Ishikawa (cell line): ENCODE results near the gene RBMS1.

Experiments
- CEBPB ChIP-seq: IDR thresholded peaks from 2 replicates; pipeline ENCODE4 v1.6.1; 2012
- CREB1 ChIP-seq: IDR thresholded peaks from 2 replicates; pipeline ENCODE4 v1.6.1; 2012; ENCODE audit warnings: low read depth
- EGR1 ChIP-seq: IDR thresholded peaks from 2 replicates; pipeline ENCODE4 v1.6.1; 2012
- EP300 ChIP-seq: IDR thresholded peaks from 2 replicates; pipeline ENCODE4 v1.6.1; 2012; ENCODE audit warnings: borderline replicate concordance
- FOXM1 ChIP-seq: IDR thresholded peaks from 2 replicates; pipeline ENCODE4 v1.6.1; 2012; ENCODE audit warnings: low read depth, borderline replicate concordance
- MAX ChIP-seq: IDR thresholded peaks from 2 replicates; pipeline ENCODE4 v1.6.1; 2012
- NFIC ChIP-seq: IDR thresholded peaks from 2 replicates; pipeline ENCODE4 v1.6.1; 2012
- RAD21 ChIP-seq: IDR thresholded peaks from 2 replicates; pipeline ENCODE4 v1.6.1; 2012; ENCODE audit warnings: low read depth
- TAF1 ChIP-seq: IDR thresholded peaks from 2 replicates; pipeline ENCODE4 v1.6.1; 2012; ENCODE audit warnings: low read depth, mild to moderate bottlenecking
- TCF12 ChIP-seq: IDR thresholded peaks from 2 replicates; pipeline ENCODE4 v1.6.1; 2012; ENCODE audit warnings: low read depth
- USF1 ChIP-seq: IDR thresholded peaks from 2 replicates; pipeline ENCODE4 v1.6.1; 2012
- YY1 ChIP-seq: IDR thresholded peaks from 2 replicates; pipeline ENCODE4 v1.6.1; 2012; ENCODE audit warnings: low read depth
- ZBTB7A ChIP-seq: IDR thresholded peaks from 2 replicates; pipeline ENCODE4 v1.6.1; 2012; ENCODE audit warnings: low read depth
- TF ChIP-seq, protein P1 (sequence below): IDR thresholded peaks from 2 replicates; pipeline ENCODE4 v1.6.1; 2012; ENCODE audit warnings: low read depth, mild to moderate bottlenecking

- TF ChIP-seq EP300 = no peak
- TF ChIP-seq RAD21 = no peak
- no peak for TF ChIP-seq MAX
- TF ChIP-seq YY1 = no peak
- TF ChIP-seq, protein P1, sequence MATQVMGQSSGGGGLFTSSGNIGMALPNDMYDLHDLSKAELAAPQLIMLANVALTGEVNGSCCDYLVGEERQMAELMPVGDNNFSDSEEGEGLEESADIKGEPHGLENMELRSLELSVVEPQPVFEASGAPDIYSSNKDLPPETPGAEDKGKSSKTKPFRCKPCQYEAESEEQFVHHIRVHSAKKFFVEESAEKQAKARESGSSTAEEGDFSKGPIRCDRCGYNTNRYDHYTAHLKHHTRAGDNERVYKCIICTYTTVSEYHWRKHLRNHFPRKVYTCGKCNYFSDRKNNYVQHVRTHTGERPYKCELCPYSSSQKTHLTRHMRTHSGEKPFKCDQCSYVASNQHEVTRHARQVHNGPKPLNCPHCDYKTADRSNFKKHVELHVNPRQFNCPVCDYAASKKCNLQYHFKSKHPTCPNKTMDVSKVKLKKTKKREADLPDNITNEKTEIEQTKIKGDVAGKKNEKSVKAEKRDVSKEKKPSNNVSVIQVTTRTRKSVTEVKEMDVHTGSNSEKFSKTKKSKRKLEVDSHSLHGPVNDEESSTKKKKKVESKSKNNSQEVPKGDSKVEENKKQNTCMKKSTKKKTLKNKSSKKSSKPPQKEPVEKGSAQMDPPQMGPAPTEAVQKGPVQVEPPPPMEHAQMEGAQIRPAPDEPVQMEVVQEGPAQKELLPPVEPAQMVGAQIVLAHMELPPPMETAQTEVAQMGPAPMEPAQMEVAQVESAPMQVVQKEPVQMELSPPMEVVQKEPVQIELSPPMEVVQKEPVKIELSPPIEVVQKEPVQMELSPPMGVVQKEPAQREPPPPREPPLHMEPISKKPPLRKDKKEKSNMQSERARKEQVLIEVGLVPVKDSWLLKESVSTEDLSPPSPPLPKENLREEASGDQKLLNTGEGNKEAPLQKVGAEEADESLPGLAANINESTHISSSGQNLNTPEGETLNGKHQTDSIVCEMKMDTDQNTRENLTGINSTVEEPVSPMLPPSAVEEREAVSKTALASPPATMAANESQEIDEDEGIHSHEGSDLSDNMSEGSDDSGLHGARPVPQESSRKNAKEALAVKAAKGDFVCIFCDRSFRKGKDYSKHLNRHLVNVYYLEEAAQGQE = no peak
- TF ChIP-seq TAF1 = no peak
- TF ChIP-seq EGR1 = no peak
- TF ChIP-seq FOXM1 = no peak; the same call in 1 of the 2 replicates
- TF ChIP-seq CREB1 = no peak
- no peak for TF ChIP-seq NFIC
- TF ChIP-seq CEBPB = no peak
- no peak for TF ChIP-seq ZBTB7A
- no peak for TF ChIP-seq USF1
- no peak for TF ChIP-seq TCF12
Measured at GRCh38 chr2:160473468-160474318, 19.9 kb downstream of the RBMS1 start.
